Pons (tissue), 1 donor: Measurements from ENCODE around the gene CNTNAP2.
A peak's percentile ranks its signal among the peaks of the same experiment; 100 is the strongest.

Source experiments
- DNase-seq: peaks from one replicate; pipeline ENCODE4 v3.0.0-alpha.2; 2016; ENCODE audit warnings: low spot score

CNTNAP2 gene

DNA sequence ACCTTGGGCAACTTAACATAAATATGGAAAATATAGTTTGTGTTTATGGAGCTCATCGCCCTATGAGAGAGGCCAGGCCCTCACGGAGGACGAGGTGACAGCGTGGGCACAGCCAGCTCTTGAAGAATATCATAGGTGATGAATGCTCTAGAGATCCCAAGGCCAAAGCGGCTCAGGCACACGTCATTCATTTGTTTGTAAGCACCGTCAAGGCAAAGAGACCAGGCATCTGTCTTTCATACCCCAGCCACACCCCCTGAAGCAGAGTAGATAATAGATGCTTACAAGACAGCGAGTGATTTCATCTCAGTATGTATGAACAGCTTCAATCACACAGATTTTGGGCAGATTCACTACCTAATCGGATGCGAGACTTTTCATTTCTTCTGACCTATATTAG lies 2231.9 kb downstream of the CNTNAP2 start:
- DNase-seq: no peak

DNA sequence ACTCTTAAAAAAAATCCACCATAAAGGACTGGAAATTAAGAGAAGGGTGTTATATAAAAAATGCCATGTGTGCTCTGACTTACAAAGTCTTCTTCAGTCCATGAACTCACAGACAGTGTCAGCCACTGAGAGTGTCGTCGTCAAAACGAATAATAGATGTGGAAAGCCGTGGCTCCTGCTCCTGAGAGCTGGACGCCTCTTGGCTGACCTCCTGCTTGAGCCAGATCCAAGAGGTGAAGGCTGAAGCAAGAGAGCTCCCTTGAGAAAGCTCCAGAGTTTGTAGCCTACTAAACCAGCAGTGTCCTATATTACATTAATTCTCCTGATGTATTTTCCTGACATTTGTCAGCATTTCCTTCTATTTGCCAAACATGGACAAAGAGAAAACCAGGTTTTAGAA lies 2239.7 kb downstream of the CNTNAP2 start:
- no peak for DNase-seq

DNA sequence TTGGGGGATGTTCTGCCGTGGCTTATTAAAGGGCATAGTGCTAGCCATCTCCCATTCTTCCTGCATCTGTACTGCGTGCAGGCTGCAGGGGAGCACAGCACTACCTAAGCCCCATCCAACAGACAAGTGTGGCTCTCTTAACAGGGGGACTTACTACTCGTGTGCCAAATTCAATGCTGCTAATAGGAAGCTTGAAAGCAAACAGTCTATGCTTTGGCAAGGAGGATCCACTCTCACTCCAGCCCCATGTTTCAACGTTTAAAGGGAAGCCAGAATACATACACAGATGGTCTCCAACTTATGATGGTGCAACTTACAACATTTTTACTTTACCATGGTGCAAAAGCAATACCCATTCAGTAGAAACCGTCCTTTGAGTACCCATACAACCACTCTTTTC lies 2245.9 kb downstream of the CNTNAP2 start:
- no peak for DNase-seq

DNA sequence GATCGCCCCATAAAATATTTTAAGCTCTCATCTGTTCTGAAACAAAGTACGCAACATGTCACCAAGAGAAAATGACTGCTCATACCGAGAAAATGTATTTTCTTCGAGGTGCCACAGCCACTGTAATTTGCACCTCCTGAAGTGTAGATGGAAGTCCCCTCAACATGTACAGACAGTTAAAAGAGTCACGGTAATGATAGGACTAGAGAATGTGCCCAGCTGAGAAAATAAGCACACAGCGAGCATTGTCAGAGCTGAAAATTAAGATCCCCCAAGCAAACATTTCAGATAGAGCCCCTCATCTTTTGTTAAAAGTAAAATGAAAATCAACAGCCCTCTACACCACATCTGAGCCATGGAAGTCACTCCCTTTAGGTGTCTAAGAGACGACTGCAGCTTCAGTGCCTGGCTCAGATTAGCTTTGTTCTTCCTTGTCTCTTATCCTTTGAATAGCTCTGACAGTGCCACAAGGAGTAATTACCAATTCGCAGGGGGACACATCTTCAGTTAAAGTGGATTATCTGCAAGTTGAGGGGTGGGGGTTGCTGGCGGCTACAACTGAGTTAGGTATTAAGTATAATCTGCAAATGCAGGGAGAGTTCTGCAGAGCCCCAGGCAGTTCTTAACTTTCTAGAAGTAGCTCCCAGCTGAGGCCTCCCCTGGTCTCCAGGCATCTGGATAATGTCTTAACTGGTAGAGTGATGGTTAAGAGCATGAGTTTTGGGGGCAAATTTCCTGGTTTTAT lies 2251.3 kb downstream of the CNTNAP2 start:
- no peak for DNase-seq

DNA sequence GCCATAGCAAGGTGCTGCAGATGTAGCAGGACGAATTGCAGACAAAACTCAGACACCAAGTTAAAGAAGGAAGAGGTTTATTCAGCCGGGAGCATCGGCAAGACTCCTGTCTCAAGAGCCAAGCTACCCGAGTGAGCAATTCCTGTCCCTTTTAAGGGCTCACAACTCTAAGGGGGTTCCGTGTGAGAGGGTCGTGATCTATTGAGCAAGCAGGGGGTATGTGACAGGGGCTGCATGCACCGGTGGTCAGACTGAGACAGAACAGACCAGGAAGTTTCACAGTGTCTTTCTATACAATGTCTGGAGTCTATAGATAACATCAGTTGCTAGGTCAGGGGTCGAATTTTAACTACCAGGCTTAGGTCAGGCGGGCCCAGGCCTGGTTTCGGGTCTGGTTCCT lies 2252.0 kb downstream of the CNTNAP2 start:
- DNase-seq: no peak

DNA sequence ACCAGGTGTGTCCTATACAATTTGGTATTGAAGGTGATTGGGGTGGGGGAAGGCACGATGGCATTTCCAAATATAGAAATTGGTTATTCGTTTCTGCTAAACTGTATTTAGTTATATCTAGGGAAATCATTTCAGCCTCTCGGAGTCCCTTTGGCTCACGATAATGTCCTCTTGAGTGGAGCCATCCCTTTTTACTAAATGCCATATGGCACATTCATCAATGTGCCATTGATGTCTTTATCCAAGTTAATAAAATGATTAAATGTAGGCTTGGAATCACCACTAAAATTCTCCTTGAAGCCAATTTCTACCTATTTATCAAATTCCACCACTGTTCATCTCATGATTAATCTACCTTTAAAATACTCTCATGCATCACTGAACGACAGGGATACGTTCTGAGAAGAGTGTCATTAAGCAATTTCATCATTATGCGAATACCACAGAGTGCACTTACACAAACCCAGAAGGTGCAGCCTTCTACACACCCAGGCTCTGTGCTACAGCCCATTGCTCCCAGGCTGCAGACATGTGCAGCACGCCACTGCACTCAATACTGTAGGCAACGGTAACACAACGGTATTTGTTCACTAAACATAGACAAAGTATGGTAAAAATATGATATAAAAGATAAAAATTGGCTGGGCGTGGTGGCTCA lies 2254.8 kb downstream of the CNTNAP2 start:
- no peak for DNase-seq

DNA sequence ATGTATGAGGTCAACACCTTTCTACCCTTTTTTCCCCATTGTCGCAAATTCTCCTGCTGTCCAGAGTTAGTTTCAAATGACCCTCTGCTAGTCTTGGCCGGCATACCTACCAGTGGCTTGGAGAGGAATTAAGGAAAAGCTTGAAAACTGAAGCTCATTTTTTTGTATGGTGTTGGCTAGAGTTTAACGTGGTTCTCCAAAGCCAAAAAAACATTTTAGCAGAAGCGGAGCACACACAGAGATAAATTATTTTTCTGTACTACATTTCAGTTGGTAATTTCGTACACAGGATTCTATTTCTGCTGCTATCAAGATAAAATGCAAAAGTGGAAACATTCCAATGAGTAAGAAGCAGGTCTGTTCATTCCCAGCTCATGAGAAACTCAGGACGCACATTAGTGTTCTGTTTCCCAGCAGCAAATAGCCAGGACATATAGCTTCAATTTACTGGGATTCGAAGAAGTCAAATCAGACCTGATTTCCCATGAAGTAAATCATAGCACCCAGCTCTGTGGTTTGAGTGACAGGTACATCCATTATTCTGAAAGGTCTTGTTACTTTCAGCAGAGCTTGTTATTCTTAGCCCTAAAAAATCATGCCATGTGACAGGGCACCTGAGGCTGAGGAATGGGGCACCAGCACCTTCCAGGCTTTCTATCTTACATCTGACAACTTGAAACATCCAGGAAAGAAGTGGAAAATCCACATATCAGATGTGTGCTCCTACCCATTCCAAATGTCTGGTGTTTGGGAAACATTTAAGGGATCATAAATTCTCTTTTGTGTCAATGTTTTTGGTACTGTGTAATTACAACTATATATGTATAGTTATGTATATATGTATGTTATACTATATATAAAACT lies 2258.0 kb downstream of the CNTNAP2 start:
- DNase-seq: no peak

DNA sequence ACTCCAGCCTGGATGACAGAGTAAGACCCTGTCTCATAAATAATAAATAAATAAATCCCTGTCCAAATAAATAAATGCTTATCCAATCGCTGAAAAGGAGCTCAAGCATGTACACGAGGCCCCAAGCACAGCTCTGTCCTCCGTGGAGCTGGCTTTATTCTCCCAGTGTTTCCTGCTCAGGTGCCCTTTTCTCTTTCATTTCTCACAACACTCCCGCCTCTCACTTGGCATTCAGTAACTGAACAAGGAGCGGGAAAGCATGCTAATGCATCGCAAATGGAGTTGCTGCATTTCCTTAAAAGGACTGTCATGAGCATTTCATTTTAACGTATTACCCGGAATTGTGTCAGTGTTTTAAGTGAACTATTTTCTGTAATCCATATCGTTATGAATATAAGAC lies 2263.1 kb downstream of the CNTNAP2 start:
- no peak for DNase-seq

DNA sequence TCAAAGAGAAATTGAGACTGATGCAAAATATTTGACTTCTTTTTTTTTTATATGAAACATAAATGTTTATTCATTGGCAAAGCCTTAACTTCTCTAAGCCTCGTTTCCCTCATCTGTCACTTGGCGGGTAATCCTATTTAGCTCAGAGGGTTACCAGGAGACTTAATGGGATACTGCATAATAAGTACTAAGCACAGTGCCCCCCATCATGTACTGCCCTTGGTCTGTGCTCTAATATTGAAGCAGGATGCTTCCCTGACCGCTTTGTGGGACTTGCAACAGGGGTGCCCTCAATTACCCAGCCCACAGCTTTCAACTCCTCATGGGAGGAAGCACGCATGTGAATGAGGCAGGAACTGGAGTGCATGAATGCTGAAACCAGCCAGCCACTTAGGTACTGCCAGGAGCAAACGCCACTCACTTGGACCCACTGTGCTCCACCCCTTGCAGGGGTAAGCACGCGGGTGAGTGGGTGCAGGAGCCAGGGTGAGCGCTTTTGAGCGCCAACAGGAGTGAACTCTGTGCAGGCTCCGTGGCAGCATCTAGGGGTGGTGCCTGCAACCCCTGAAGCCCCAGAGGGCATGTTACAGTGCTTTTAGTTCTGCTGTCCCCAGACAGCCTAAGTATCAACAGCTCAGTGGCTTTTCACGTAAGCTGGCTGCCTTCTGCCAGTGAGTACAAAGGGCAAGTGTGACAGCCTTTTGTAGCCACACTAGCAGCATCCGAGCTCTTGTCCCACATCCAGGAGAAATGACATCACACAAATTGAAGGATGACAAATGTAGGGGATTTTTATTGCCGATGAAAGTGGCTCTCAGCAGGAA lies 2264.2 kb downstream of the CNTNAP2 start:
- no peak for DNase-seq

DNA sequence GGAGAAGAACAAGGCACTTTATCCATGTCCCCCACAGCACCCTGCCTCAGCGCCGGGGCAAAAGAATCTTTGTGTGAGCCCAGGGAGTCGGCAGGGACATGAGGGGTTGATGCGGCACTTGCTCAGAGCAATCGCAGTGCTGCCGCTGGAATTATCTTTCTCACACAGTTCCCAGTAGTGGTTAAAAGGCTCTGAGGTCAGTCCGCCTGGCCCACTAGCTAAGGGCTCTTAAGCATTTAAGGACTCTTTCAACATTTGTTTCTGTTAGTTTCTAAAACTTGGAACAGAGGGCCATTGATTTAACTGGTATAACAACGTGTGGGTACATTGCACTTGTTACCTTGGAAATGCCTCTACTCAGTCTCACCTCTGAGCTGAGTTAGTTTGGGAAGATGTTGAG lies 2266.0 kb downstream of the CNTNAP2 start:
- no peak for DNase-seq

DNA sequence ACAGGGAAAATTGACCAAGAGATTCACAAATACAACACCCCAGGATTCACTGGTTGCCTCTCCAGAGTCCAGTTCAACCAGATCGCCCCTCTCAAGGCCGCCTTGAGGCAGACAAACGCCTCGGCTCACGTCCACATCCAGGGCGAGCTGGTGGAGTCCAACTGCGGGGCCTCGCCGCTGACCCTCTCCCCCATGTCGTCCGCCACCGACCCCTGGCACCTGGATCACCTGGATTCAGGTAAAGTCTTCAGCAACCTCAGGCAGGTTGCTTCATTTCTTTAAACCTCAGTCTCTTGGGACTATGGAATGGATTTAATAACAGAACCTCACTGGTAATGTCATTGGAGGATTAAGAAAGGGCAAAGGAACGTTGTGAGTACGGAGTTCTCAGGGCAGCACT lies 2267.1 kb downstream of the CNTNAP2 start:
- DNase-seq: no peak

DNA sequence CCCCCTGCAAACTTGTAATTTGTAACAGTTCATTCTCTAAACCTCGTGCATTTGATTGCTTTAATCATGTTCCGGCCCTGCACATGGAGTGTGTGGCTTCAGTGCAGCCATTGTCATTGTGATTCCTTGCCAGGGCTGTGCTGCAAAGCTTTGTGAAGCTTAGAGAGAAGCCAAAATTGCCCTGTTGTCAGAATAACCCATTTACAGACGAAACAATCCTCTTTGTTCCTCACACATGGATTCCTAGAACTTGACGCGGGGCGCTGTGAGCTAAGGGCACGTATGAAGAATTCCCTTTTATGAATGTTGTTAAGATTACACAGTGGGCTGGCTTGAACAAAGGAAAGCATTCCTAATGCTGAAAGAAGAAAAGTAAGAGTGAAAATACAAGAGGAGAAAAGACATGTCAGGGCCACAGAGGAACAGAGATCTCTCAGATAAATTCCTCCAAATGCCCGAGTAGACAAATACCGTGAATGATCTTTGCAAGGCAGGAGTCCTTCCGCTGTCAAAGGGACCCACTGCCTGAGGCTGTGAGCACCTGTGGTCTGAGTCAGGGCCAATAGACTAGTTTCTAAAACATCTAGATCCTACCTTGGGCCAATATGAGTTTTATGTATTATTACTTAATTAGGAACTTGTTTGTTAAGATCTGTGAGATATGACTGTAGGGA lies 2268.5 kb downstream of the CNTNAP2 start:
- peak; percentile 98 for DNase-seq

DNA sequence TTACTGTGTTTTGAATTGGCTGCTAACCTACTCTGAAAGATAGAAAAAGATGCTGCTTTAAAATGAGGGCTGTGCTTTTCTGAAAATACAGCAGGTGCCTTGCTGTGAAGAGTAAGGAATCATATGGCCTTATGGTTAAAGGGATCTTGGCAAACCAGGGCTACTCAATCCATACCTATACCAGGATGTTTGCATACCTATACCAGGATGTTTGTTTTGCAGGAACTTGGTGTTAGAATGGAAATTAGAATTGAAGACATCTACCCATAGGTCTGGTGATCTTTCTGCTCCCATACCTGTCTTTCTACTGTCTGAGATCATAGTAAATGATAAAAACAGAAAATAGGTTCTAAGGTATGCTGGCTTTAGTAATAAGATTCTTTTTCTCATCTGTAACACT lies 2273.8 kb downstream of the CNTNAP2 start:
- no peak for DNase-seq

DNA sequence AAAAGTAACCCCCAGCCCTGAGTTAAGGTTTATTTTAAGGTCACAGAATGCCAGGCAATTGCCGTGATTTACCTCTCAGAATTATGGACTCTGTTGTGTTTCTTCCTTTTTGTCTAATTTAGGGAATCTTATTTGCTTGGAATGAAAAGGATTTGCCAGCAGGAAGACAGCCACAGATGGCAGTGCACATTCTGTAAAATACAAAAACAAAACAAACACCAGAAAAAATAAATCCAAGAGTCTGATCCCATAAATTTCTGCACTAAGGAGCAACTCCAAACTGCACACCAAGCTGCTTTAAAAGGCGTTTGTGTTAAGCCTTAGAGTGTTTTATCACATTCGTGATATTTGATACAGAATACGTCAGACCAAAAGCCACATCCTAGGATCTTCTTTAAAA lies 2275.0 kb downstream of the CNTNAP2 start:
- no peak for DNase-seq

DNA sequence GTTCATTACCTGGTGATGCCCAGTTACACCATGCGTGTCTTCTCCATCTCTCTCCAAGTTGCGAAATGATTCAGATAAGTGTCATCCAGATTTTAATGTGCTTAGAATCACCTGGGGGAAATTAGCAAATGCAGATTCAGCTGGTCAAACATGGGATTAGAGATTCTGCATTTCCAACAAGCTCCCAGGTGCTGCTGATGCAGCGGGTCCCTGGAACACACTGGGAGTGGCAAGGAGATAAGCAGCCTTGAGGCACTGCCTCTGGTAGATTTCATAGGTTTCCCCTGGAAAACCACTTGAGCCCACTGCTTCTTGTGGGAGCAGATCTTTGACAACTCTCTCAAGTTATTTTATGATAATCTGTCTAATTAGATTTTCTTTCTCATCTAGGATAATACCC lies 2278.0 kb downstream of the CNTNAP2 start:
- no peak for DNase-seq

DNA sequence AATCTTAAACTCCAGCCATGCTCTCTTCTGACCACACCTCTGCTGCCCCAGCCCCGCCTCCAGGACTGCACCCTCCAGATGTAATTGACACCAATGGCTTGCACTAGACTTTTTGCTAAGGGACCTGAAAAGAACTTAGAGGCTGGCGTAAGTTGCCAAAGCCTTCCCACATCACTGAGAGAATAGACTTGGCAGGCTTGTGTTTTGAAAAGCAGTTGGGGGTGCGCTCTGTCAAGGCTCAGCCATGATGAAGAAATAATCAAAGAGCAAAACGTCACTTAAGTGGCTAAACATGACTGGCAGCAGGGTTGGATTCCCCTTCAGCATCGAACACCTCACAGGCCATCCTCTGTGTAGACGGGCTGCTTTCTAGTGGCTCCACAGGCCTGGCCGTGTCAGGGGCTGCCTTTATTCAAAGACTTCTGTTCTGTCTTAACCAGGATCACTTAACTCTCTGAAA lies 2278.8 kb downstream of the CNTNAP2 start:
- DNase-seq: no peak

DNA sequence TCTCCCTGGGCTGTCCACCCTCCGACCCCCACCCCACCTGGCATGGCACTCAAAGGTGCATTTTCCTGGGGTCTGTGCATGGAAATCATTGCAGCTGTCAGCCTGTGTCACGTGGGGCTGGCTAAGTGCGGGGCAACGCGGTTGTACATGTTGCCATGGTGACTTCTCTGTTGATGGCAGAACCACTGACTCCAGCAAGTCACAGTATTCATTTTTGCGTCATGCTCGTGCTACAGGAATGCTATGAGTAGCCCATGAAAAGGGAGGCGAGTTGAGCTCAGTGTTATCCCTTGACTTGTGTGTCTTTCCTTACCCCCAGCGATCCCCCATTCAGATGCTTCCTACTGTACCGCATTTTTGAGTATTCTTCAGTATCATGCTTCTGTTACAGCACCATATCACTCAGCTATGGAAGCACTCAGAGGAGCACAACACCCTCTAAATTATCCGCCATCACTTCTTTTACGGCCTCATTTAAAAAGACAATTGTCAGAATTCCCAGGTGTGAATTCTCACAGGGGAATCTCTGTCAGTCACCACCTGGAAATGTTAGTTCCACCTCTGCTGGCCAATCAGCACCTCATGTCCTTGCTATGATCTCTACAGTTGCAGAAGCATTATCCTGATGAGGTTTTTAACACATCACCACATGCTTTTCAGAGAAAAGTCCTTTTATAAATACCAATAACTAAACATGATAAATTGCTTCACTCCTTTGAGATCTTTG lies 2279.6 kb downstream of the CNTNAP2 start:
- no peak for DNase-seq

DNA sequence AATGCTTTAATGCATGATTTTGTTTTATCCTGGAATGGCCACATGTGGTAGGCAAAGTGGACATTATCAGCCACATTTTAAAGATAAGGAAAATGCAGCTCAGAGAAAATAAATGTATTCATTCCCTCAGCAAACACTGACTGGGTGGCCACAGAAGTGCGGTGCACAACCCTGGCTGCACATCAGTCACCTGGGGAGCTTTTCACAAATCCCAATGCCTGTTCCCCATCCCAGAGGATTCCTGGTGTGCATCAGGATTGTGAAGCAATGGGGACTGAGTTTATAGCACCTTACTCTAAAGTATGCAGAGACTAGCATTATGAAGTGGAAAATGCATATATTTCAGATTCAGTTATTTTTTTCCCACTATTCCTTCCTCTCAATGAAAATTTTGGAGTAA lies 2280.5 kb downstream of the CNTNAP2 start:
- DNase-seq: no peak

DNA sequence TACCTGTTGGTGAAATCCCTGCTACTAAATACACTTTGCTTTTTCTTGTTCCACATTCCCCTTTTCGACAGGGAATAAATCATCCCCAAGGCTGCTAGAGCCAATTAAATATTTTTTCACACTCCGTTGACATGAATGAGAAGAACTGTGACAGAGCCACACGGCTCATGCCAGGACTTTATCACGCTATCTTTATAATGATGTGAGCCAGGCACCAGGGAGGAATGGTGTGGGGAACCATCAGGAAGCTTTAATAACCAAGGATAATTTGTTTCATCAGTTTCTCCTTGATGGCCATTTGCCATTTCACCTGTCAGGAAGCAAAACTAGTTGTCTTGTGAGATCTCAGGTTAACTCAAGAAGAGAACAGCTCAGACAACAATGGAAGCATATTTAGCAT lies 2280.9 kb downstream of the CNTNAP2 start:
- DNase-seq: no peak

DNA sequence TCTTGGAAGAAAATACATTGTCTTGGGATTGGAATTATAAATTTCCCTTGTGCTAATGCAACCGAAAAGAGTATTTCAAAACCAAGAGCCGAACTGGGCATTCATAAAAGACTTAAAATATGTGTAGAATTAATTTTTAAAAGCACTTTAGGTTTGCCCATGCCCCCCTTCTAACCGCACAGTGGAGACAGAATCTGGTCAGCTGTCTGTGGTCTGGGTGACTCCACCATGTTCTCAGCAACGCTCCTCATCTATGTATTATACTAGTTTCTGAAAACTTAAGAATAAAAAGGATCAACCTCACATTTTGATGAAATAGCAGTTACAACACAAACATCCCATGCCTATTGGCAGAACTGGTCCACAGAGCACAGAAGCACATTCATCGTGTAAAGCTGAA lies 2281.4 kb downstream of the CNTNAP2 start:
- DNase-seq: no peak
